GM23248 (cell line): ENCODE measurements around the gene TIMM22.

Experiments used
- EZH2 ChIP-seq: fragments of 200-600 bp; sonication (generic); IDR thresholded peaks from 2 replicates; pipeline ENCODE4 v1.6.1; 2018; ENCODE audit warnings: antibody characterized with exemption, mild to moderate bottlenecking; ENCODE audit not compliant: insufficient read depth, poor library complexity, severe bottlenecking
- EZH2phosphoT487 ChIP-seq: fragments of 200-600 bp; sonication (generic); IDR thresholded peaks from 2 replicates; pipeline ENCODE4 v1.6.1; 2018; ENCODE audit warnings: antibody characterized with exemption, moderate library complexity, mild to moderate bottlenecking, low read depth; ENCODE audit not compliant: insufficient read depth

GRCh38 chr17:1003972-1004768 lies 7.2 kb downstream of the TIMM22 start:
- no peak for TF ChIP-seq EZH2phosphoT487
- no peak for TF ChIP-seq EZH2
